Fibroblast of pulmonary artery (primary cell): ENCODE measurements around the gene BAG1.

ENCODE experiments used
- DNase-seq: peaks from one replicate; pipeline ENCODE4 v3.0.0-alpha.2; 2010; ENCODE audit warnings: low read depth
- H3K4me3 ChIP-seq: replicated peaks from 2 replicates; pipeline ENCODE4 v1.5.1; 2011; ENCODE audit warnings: low read depth, mild to moderate bottlenecking, control low read depth, low read length, moderate library complexity
- CTCF ChIP-seq: IDR thresholded peaks from 2 replicates; pipeline ENCODE4 v1.5.1; 2011; ENCODE audit warnings: mild to moderate bottlenecking, control low read depth, low read length, inconsistent platforms; ENCODE audit errors: missing control alignments

The BAG1 gene

GRCh38 chr9:33246269-33246860 lies 18.1 kb downstream of the BAG1 start:
- H3K4me3 ChIP-seq: no peak overlapping the region
- DNase-seq: no peak
- no peak for TF ChIP-seq CTCF

GRCh38 chr9:33245341-33245740 lies 19.2 kb downstream of the BAG1 start:
- DNase-seq: no peak
- H3K4me3 ChIP-seq: no peak overlapping the region
- no peak for TF ChIP-seq CTCF

GRCh38 chr9:33244137-33244784 lies 20.2 kb downstream of the BAG1 start:
- H3K4me3 ChIP-seq: no peak overlapping the region
- DNase-seq: no peak
- TF ChIP-seq CTCF: no peak

- H3K4me3 ChIP-seq: no peak overlapping the region
- DNase-seq: no peak
- TF ChIP-seq CTCF: no peak
Observed at GRCh38 chr9:33242609-33243134, 21.8 kb downstream of the BAG1 start.

GRCh38 chr9:33241298-33241697 lies 23.2 kb downstream of the BAG1 start:
- no peak for TF ChIP-seq CTCF
- no peak overlapping the region for H3K4me3 ChIP-seq
- DNase-seq: no peak

- no peak within 1 kb of the TSS for H3K4me3 ChIP-seq
- TF ChIP-seq CTCF: no peak
- no peak for DNase-seq
Observed at GRCh38 chr9:33239921-33240320, 24.6 kb downstream of the BAG1 start, which contains the start of gene SPINK4. Gene SPINK4, plus strand, starts transcription at chr9:33240167. Its CDS starts 42 bp downstream, at chr9:33240209.
